ENCODE data around the gene TMEM51.

The TMEM51 gene

GRCh38 chr1:15201221-15201620 is 47.7 kb downstream of the TMEM51 start:
- DNase-seq: no peak

GRCh38 chr1:15201849-15202551 is 48.5 kb downstream of the TMEM51 start:
- no peak for DNase-seq

GRCh38 chr1:15204931-15205330 is 51.4 kb downstream of the TMEM51 start:
- no peak for DNase-seq

- no peak for DNase-seq
Measured at GRCh38 chr1:15205586-15206346, 52.2 kb downstream of the TMEM51 start.

GRCh38 chr1:15206418-15207030 is 53.0 kb downstream of the TMEM51 start:
- no peak for DNase-seq

GRCh38 chr1:15207031-15207828 is 53.7 kb downstream of the TMEM51 start:
- DNase-seq: no peak

- DNase-seq: no peak
Measured at GRCh38 chr1:15207829-15208429, 54.4 kb downstream of the TMEM51 start.

GRCh38 chr1:15210651-15211375 is 57.3 kb downstream of the TMEM51 start:
- no peak for DNase-seq

GRCh38 chr1:15211424-15211823 is 57.9 kb downstream of the TMEM51 start:
- no peak for DNase-seq

- DNase-seq: no peak
Measured at GRCh38 chr1:15212216-15212953, 58.8 kb downstream of the TMEM51 start.

- DNase-seq: no peak
Measured at GRCh38 chr1:15212954-15213291, 59.4 kb downstream of the TMEM51 start.

GRCh38 chr1:15213341-15213821 is 59.8 kb downstream of the TMEM51 start:
- DNase-seq: no peak

GRCh38 chr1:15214527-15214926 is 61.0 kb downstream of the TMEM51 start:
- no peak for DNase-seq

GRCh38 chr1:15215116-15215515 is 61.6 kb downstream of the TMEM51 start:
- no peak for DNase-seq

- no peak for DNase-seq
Measured at GRCh38 chr1:15217654-15218053, 64.1 kb downstream of the TMEM51 start.

GRCh38 chr1:15218287-15219279 is 65.0 kb downstream of the TMEM51 start:
- DNase-seq: no peak

- no peak for DNase-seq
Measured at GRCh38 chr1:15219280-15220023, 65.9 kb downstream of the TMEM51 start.

- DNase-seq: no peak
Measured at GRCh38 chr1:15220024-15220392, 66.5 kb downstream of the TMEM51 start.

GRCh38 chr1:15220825-15221431 is 67.4 kb downstream of the TMEM51 start:
- DNase-seq: no peak
